GM23248 (cell line): ENCODE results near the gene DMRTC2.

Experiments
- EZH2 ChIP-seq: fragments of 200-600 bp; sonication (generic); IDR thresholded peaks from 2 replicates; pipeline ENCODE4 v1.6.1; 2018; ENCODE audit warnings: antibody characterized with exemption, mild to moderate bottlenecking; ENCODE audit not compliant: insufficient read depth, poor library complexity, severe bottlenecking
- EZH2phosphoT487 ChIP-seq: fragments of 200-600 bp; sonication (generic); IDR thresholded peaks from 2 replicates; pipeline ENCODE4 v1.6.1; 2018; ENCODE audit warnings: antibody characterized with exemption, moderate library complexity, mild to moderate bottlenecking, low read depth; ENCODE audit not compliant: insufficient read depth

DNA sequence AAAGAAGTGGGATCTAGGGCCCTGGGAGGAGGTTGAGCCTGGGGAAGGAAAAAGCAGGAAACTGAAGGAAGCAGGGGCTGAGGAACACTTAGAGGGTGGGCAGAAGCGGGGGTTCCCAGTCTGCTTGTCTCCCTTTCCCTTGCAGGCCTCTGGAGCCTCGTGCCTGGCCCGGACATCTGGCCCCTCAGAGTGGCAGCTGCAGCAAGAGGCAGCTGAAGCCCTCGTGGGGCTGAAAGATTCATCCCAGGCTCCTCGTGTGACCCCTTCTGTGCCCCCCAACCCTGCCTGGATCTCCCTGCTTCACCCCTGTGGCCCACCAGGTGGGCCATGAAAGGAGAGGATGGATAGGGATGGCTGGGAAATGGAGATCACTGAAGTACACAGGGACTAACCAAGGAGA is 5.5 kb downstream of the DMRTC2 start:
- no peak for TF ChIP-seq EZH2
- TF ChIP-seq EZH2phosphoT487: no peak
